CD4-positive, alpha-beta memory T cell (primary cell): ENCODE measurements around the gene TRMT112. TPM values are rescaled to one million over a fixed set of nuclear protein-coding genes. Genes with fewer than 3 reads are reported as not detected.

ENCODE experiments used
- CTCF ChIA-PET: fragments of 350-600 bp; sonication (Branson Sonifier 250); formaldehyde crosslinking; loops from one replicate; lab custom pipeline; 2021; ENCODE audit warnings: inconsistent platforms; ENCODE audit not compliant: partially characterized antibody; lab: Charles Lee
- POLR2A ChIA-PET: fragments of 350-600 bp; sonication (Branson Sonifier 250); formaldehyde crosslinking; loops from one replicate; lab custom pipeline; 2021; ENCODE audit not compliant: partially characterized antibody; lab: Charles Lee
- DNase-seq, 5 donors: peaks; one replicate each; pipeline versions ENCODE4 v3.0.0 to v3.0.0-alpha.2; 2020 to 2022; ENCODE audit warnings: mixed read lengths in 1 of 5
- H3K27ac ChIP-seq: one replicate; pipeline ENCODE4 v1.7.0; 2013; ENCODE audit warnings: low read depth, low read length
- H3K27me3 ChIP-seq: 2 replicates; pipeline ENCODE4 v1.7.0; 2013; ENCODE audit warnings: mild to moderate bottlenecking, low read length, moderate library complexity; ENCODE audit not compliant: insufficient read depth
- H3K36me3 ChIP-seq: 2 replicates; pipeline ENCODE4 v1.7.0; 2013; ENCODE audit warnings: mild to moderate bottlenecking, low read length, moderate library complexity; ENCODE audit not compliant: insufficient read depth
- H3K4me1 ChIP-seq: 2 replicates; pipeline ENCODE4 v1.7.0; 2013; ENCODE audit warnings: mild to moderate bottlenecking, low read length, moderate library complexity; ENCODE audit not compliant: insufficient read depth
- H3K4me3 ChIP-seq, 2 donors: one replicate each; pipeline ENCODE4 v1.7.0; 2013; ENCODE audit warnings: low read length in 2 of 2, mild to moderate bottlenecking in 1 of 2
- H3K9me3 ChIP-seq, 2 donors: one replicate each; pipeline ENCODE4 v1.7.0; 2013; ENCODE audit warnings: low read length in 2 of 2, control low read depth in 1 of 2; ENCODE audit not compliant: control insufficient read depth in 1 of 2
- H3K27ac Mint-ChIP-seq, 7 donors: one replicate each; pipeline ENCODE4 v1.8.0; 2020 to 2021; ENCODE audit warnings: mixed read lengths in 7 of 7, mild to moderate bottlenecking in 6 of 7, inconsistent platforms in 3 of 7, moderate library complexity in 3 of 7
- H3K27me3 Mint-ChIP-seq, 2 donors: one replicate each; pipeline ENCODE4 v1.8.0; 2020 to 2021; ENCODE audit warnings: mixed read lengths in 2 of 2
- H3K36me3 Mint-ChIP-seq, 2 donors: one replicate each; pipeline ENCODE4 v1.8.0; 2020 to 2021; ENCODE audit warnings: mixed read lengths in 2 of 2, inconsistent platforms in 1 of 2, mild to moderate bottlenecking in 1 of 2
- H3K4me1 Mint-ChIP-seq, 4 donors: one replicate each; pipeline ENCODE4 v1.8.0; 2020 to 2021; ENCODE audit warnings: mixed read lengths in 4 of 4, mild to moderate bottlenecking in 1 of 4
- H3K4me3 Mint-ChIP-seq, 8 donors: one replicate each; pipeline ENCODE4 v1.8.0; 2020 to 2021; ENCODE audit warnings: mixed read lengths in 8 of 8, mild to moderate bottlenecking in 7 of 8, moderate library complexity in 6 of 8, inconsistent platforms in 3 of 8
- H3K9me3 Mint-ChIP-seq, 8 donors: one replicate each; pipeline ENCODE4 v1.8.0; 2020 to 2021; ENCODE audit warnings: mixed read lengths in 8 of 8, mild to moderate bottlenecking in 5 of 8, inconsistent platforms in 3 of 8, moderate library complexity in 1 of 8
- intact Hi-C: fragments of 100-400 bp; cut with micrococcal nuclease; formaldehyde crosslinking; loops from one replicate; pipeline ENCODE4 v1.15.1; 2023
- microRNA-seq: library from miRNA; unstranded; fragments of <30 nt; microRNA quantifications from one replicate; pipeline ENCODE4 v1.2.0, GENCODE V29; 2021; ENCODE audit warnings: borderline replicate concordance, borderline number of aligned reads, borderline microRNAs expressed, mixed read lengths
- polyA plus RNA-seq, 2 donors: library from polyadenylated mRNA; unstranded; fragments of 300-500 nt; fragmentation: Illumina TruSeq; gene quantifications; one replicate each; pipeline ENCODE4 v1.2.3, GENCODE V29; 2021
- total RNA-seq, 2 experiments: library from RNA; stranded (reverse); gene quantifications; one replicate each; pipeline ENCODE4 v1.2.3, GENCODE V29; 2021

The TRMT112 gene
- total and polyA plus RNA-seq, 4 experiments from 2014 or later = 171 to 516 (median 294) TPM

- no peaks in the 10 kb centered on the region for H3K9me3 ChIP-seq
- CTCF ChIA-PET = interaction anchor here (0.8 to 6.5 kb wide), 9 partner anchors 13 to 62 kb away, joined by 3 to 92 read pairs (median 7); partner anchors contain the start of genes BAD, CATSPERZ, ESRRA and FERMT3
- no peak for DNase-seq
- intact Hi-C loops = no loop called here
- peaks cover 9 to 36% (median 19%) of the 10 kb centered on the region in 4 donors for H3K4me1 Mint-ChIP-seq
- peaks cover 20% of the 10 kb centered on the region for H3K4me1 ChIP-seq
- peak overlapping the region; percentile 93 for H3K27ac ChIP-seq
- H3K36me3 Mint-ChIP-seq = peaks cover 0 to 20% of the 10 kb centered on the region in 2 donors
- POLR2A ChIA-PET = interaction anchor here (0.7 to 6.9 kb wide), 19 partner anchors 10 to 598 kb away, joined by 3 to 289 read pairs (median 6); partner anchors contain the start of genes BAD, CATSPERZ, CCDC88B and COX8A
- peaks cover 0 to 4% of the 10 kb centered on the region in 2 donors for H3K27me3 Mint-ChIP-seq
- H3K4me3 Mint-ChIP-seq = peak overlapping the region; percentile 92 to 100 (median 96)
- peak overlapping the region; percentile 93 to 98 for H3K4me3 ChIP-seq
- peak overlapping the region; percentile 95 to 100 (median 98) for H3K27ac Mint-ChIP-seq
- H3K9me3 Mint-ChIP-seq = peaks cover 0 to 13% (median 0%) of the 10 kb centered on the region in 8 donors
- H3K27me3 ChIP-seq = no peaks in the 10 kb centered on the region
- H3K36me3 ChIP-seq = no peaks in the 10 kb centered on the region
These were observed 49.1 kb downstream of the TRMT112 start for GRCh38 chr11:64268025-64268892.

GRCh38 chr11:64267207-64267945, 50.0 kb downstream of the TRMT112 start:
- DNase-seq = no peak
- Mint-ChIP-seq H3K4me1 (peaks cover 9 to 36% (median 19%) of the 10 kb centered on the region in 4 donors), H3K27me3 (peaks cover 0 to 4% of the 10 kb centered on the region in 2 donors), H3K9me3 (peaks cover 0 to 13% (median 0%) of the 10 kb centered on the region in 8 donors), H3K4me3 (peak overlapping the region in 2 of 8 donors; percentile 44 to 59), H3K36me3 (peaks cover 0 to 22% of the 10 kb centered on the region in 2 donors), H3K27ac (peak overlapping the region in 5 of 7 donors; percentile 61 to 100 (median 86))
- Histone ChIP-seq H3K27me3 (no peaks in the 10 kb centered on the region), H3K4me3 (no peak overlapping the region), H3K9me3 (no peaks in the 10 kb centered on the region), H3K4me1 (peaks cover 20% of the 10 kb centered on the region), H3K27ac (peak overlapping the region; percentile 93), H3K36me3 (no peaks in the 10 kb centered on the region)
- intact Hi-C loops = no loop called here
- ChIA-PET POLR2A (interaction anchor here (0.6 to 6.9 kb wide), 7 partner anchors 13 to 82 kb away, joined by 3 to 289 read pairs (median 128); partner anchors contain the start of genes BAD, CATSPERZ, ESRRA and FERMT3), CTCF (interaction anchor here (0.8 to 6.5 kb wide), 6 partner anchors 14 to 61 kb away, joined by 3 to 92 read pairs (median 25); partner anchors contain the start of genes CATSPERZ, ESRRA, FERMT3 and FKBP2)

Small RNAs within 50 kb of the gene (microRNA-seq; reads per million reads assigned to microRNA genes)
- gene MIR7155 = not detected

Other genes starting within 250 kb of the TRMT112 start
- 1 to 10 TPM; 8.1 to 8.7 TPM for gene MACROD1, start 151.4 kb downstream of the TRMT112 start, total RNA-seq
- gene MACROD1, start 151.4 kb downstream of the TRMT112 start, polyA plus RNA-seq = 1 to 10 TPM; 5.0 to 6.5 TPM
- 100 to 1,000 TPM in 1 of 2 experiments, 10 to 100 TPM in 1; 97.4 to 106 TPM for gene STIP1, start 131.4 kb downstream of the TRMT112 start, total RNA-seq
- 10 to 100 TPM; 37.1 to 98.8 TPM for gene STIP1, start 131.4 kb downstream of the TRMT112 start, polyA plus RNA-seq
- gene FERMT3, start 110.8 kb downstream of the TRMT112 start, total RNA-seq = 100 to 1,000 TPM; 149 to 152 TPM
- gene FERMT3, start 110.8 kb downstream of the TRMT112 start, polyA plus RNA-seq = 100 to 1,000 TPM; 198 to 202 TPM
- gene TRPT1, start 91.4 kb downstream of the TRMT112 start, total RNA-seq = 10 to 100 TPM; 37.6 to 42.1 TPM
- gene TRPT1, start 91.4 kb downstream of the TRMT112 start, polyA plus RNA-seq = 10 to 100 TPM; 31.1 to 35.3 TPM
- 100 to 1,000 TPM in 1 of 2 experiments, 10 to 100 TPM in 1; 83.9 to 101 TPM for gene NUDT22, start 91.3 kb downstream of the TRMT112 start, total RNA-seq
- 10 to 100 TPM; 38.1 to 69.6 TPM for gene NUDT22, start 91.3 kb downstream of the TRMT112 start, polyA plus RNA-seq
- 10 to 100 TPM; 60.6 to 64.5 TPM for gene DNAJC4, start 87.0 kb downstream of the TRMT112 start, total RNA-seq
- 10 to 100 TPM; 15.6 to 23.6 TPM for gene DNAJC4, start 87.0 kb downstream of the TRMT112 start, polyA plus RNA-seq
- 10 to 100 TPM; 96.8 to 97.3 TPM for gene VEGFB, start 83.0 kb downstream of the TRMT112 start, total RNA-seq
- 10 to 100 TPM in 1 of 2 donors, 1 to 10 TPM in 1; 2.3 to 22.2 TPM for gene VEGFB, start 83.0 kb downstream of the TRMT112 start, polyA plus RNA-seq
- 10 to 100 TPM; 41.4 to 46.4 TPM for gene FKBP2, start 76.5 kb downstream of the TRMT112 start, total RNA-seq
- 100 to 1,000 TPM; 106 to 107 TPM for gene FKBP2, start 76.5 kb downstream of the TRMT112 start, polyA plus RNA-seq
- 10 to 100 TPM; 32.2 to 38.4 TPM for gene PPP1R14B, start 70.6 kb downstream of the TRMT112 start, total RNA-seq
- 10 to 100 TPM; 52.1 to 83.5 TPM for gene PPP1R14B, start 70.6 kb downstream of the TRMT112 start, polyA plus RNA-seq
- gene PLCB3, start 66.0 kb downstream of the TRMT112 start, total RNA-seq = 10 to 100 TPM; 10.8 to 11.9 TPM
- under 1 TPM in 1 of 2 donors, not detected in 1; 0.71 TPM for gene PLCB3, start 66.0 kb downstream of the TRMT112 start, polyA plus RNA-seq
- 10 to 100 TPM; 23.1 to 26.2 TPM for gene BAD, start 32.9 kb downstream of the TRMT112 start, total RNA-seq
- 10 to 100 TPM; 48.2 to 70.1 TPM for gene BAD, start 32.9 kb downstream of the TRMT112 start, polyA plus RNA-seq
- 10 to 100 TPM; 30.6 to 34.7 TPM for gene GPR137, start 31.7 kb downstream of the TRMT112 start, total RNA-seq
- gene GPR137, start 31.7 kb downstream of the TRMT112 start, polyA plus RNA-seq = 10 to 100 TPM in 1 of 2 donors, 1 to 10 TPM in 1; 6.8 to 11.2 TPM
- gene KCNK4, start 26.3 kb downstream of the TRMT112 start, total RNA-seq = not detected
- not detected for gene KCNK4, start 26.3 kb downstream of the TRMT112 start, polyA plus RNA-seq
- not detected for gene CATSPERZ, start 17.2 kb downstream of the TRMT112 start, total RNA-seq
- gene CATSPERZ, start 17.2 kb downstream of the TRMT112 start, polyA plus RNA-seq = not detected
- gene ESRRA, start 12.0 kb downstream of the TRMT112 start, total RNA-seq = 10 to 100 TPM; 29.5 to 31.9 TPM
- 10 to 100 TPM in 1 of 2 donors, 1 to 10 TPM in 1; 4.4 to 12.4 TPM for gene ESRRA, start 12.0 kb downstream of the TRMT112 start, polyA plus RNA-seq
- 10 to 100 TPM; 57.6 to 58.7 TPM for gene PRDX5, start 562 bp upstream of the TRMT112 start, total RNA-seq
- gene PRDX5, start 562 bp upstream of the TRMT112 start, polyA plus RNA-seq = 100 to 1,000 TPM; 164 to 251 TPM
- gene CCDC88B, start 22.6 kb upstream of the TRMT112 start, total RNA-seq = 10 to 100 TPM; 68.3 to 73.0 TPM
- gene CCDC88B, start 22.6 kb upstream of the TRMT112 start, polyA plus RNA-seq = 10 to 100 TPM in 1 of 2 donors, 1 to 10 TPM in 1; 6.8 to 39.5 TPM
- gene RPS6KA4, start 41.6 kb upstream of the TRMT112 start, total RNA-seq = 10 to 100 TPM; 33.9 to 38.7 TPM
- 10 to 100 TPM in 1 of 2 donors, 1 to 10 TPM in 1; 6.7 to 12.5 TPM for gene RPS6KA4, start 41.6 kb upstream of the TRMT112 start, polyA plus RNA-seq
- gene SLC22A11, start 238.4 kb upstream of the TRMT112 start, total RNA-seq = not detected
- gene SLC22A11, start 238.4 kb upstream of the TRMT112 start, polyA plus RNA-seq = not detected